Myocyte (in vitro differentiated cells): ENCODE data around the gene MRRF. TPM values are rescaled to one million over a fixed set of nuclear protein-coding genes. Genes with fewer than 3 reads are reported as not detected.
"Not testable (repeated sequence)": the region's sequence is repeated elsewhere in the genome, so short reads cannot be mapped to it uniquely, and the experiment has no call there.

Source experiments
- DNase-seq: peaks from one replicate; pipeline ENCODE4 v3.0.0-alpha.2; 2012; ENCODE audit warnings: low read depth
- total RNA-seq: library from RNA; depleted of rRNA; stranded (reverse); fragments of >200 nt; gene quantifications from 2 replicates; pipeline ENCODE4 v1.2.3, GENCODE V29; 2014

Gene MRRF
- total RNA-seq, 1 donor from 2014 or later = 36.6 TPM

DNA sequence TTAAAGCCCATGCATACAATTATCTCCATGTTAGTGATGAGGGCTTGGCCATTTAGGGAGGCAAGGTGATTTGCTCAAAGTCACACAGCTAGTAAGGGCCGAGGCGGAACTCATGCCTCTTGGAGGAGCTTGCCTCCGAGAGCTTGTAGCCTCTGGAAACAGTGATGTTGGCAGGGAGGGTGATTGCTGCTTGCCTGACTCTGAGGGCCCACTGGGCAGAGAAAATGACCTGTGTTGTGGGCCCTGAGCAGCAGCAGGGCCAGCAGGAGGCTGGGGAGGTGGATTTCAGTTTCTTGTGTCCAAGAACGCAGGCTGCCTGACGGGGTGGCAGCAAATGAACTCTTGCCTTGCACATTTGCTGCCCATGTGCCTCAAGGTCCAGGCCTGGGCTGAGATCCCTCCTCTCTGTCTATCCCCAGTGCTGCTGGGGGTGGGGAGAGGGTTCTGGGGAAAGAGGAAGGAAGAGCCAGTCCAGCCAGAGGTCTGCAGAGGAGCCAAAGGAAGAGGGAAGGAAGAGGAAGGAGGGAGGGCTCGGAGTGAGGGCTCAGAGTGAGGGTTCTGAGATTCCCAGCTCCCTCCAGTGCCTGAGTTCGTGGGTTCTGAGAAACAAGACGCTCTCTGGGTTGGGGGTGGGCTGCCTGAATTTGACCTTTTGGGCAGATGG is 90.0 kb downstream of the MRRF start:
- no peak for DNase-seq

DNA sequence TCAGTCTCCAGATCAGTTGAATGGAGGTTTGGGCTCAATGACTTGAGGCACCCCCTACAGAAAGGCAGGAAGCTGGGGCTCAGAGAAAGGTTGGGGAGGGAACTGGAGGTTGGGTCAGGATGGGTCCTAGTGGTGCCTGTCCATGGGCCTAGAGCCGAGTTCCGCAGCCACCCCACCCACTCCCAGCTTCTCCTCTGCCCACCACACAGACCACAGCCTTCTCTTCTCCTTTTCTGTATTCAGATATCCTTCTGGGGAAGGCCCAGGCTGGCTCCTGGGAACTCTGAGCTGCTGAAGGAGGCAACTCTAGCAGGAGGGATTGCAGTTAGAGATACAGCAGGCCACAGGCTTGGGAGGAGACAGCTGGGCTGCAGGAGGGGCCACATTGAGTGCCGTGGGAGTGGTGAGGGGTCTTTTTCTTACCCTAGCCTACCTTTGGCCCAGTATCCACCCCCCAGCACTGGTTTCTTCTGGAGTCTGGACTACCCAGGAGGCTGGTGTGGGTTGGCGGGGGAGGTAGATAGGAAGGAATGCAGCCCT is 90.7 kb downstream of the MRRF start:
- no peak for DNase-seq

DNA sequence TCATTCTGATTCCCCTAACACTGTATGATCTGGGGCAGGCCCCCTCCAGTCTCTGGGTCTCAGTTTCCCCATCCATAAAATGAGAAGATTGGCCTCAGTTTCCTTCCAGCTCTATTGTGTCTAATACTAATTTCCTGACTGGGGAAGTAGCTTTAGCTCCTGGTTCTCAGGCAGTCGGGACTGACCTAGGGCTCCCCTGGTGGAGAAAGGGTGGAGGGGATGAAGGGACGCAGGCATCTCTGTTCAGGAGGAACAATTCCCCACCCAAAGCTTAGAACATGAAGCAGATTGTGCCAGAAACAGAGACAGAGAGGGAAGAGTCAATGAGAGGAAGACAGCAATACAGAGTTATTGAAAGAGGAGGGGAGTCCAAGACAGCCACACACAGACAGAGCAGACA is 91.9 kb downstream of the MRRF start:
- DNase-seq = no peak

DNA sequence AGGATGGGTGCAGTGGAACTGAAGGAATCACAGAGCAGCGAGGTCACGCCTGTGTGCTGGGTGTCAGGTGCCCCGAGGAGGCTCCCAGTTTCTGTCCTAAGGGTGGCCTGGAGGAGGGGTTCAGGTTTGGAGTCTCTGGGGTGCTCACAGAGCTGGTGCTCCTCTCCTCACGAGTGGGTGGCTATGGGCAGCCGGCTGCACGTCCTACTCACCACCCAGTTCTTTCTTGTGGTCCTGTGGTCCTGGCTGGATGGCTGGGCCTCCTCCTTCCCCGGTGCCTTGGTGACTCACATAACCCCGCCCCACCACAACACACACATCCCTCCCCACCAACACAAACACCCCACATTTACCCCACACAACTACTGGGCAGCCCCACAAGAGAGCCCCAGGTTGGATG is 96.2 kb downstream of the MRRF start:
- no peak for DNase-seq

DNA sequence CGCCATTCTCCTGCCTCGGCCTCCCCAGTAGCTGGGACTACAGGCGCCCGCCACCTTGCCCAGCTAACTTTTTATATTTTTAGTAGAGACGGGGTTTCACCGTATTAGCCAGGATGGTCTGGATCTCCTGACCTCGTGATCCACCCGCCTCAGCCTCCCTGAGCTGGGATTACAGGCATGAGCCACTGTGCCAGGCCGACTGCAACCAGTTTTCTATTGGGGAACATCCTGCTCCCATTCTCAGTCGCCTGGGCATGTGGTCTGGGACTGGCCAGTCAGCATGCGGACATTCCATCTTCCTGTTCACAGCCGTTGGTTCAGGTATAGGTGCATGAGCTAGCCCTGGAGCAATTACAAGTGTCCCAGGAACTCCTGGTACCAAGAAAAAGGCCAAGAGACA is 98.4 kb downstream of the MRRF start:
- not testable (repeated sequence) for DNase-seq

DNA sequence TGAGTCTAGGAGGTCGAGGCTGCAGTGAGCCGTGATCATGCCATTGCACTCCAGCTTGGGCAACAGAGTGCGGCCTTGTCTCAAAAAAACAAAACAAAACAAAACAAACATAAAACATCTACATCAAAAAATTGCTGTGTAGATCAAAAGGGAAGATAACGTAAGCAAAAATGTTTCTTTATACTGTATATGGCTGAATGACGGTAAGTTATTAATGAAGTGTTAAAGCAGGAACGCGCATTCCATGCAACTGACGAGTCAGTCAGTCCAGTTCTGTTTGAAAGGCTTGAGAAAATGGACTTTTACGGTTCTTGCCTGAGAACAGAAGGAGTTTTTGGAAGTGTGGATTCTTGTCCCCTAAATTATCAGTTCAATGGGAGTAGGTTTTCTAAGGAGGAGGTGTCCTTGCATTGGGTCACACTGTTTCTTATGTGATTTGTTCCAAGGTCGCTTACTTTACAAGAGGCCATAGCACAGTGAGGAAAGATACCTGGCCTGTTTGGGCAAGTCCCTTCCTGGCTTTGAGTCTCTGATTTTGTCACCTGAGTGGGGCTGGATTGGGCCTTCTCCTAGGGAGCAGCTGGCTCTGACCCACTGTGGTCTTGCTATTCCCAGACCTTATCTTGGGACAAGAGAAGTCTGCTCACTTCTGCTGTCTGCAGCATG is 99.6 kb downstream of the MRRF start:
- DNase-seq = no peak

DNA sequence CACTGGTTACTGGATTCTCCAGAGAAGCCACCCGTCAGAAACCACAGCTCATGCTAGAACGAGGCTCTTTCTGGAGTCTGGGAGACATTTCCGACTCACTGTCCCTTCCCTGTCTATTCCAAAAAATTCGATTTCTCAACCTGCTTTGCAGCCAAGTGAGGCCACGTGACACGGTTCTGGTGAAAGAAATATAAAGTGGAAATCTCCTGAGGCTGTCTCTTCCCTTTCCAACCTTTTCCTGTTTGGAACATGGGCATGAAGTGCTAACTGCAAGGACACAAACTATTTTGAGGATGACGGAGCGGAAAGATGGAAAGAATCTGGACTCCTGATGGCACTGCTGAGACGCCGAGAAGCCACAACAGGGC is 100.1 kb downstream of the MRRF start:
- no peak for DNase-seq

DNA sequence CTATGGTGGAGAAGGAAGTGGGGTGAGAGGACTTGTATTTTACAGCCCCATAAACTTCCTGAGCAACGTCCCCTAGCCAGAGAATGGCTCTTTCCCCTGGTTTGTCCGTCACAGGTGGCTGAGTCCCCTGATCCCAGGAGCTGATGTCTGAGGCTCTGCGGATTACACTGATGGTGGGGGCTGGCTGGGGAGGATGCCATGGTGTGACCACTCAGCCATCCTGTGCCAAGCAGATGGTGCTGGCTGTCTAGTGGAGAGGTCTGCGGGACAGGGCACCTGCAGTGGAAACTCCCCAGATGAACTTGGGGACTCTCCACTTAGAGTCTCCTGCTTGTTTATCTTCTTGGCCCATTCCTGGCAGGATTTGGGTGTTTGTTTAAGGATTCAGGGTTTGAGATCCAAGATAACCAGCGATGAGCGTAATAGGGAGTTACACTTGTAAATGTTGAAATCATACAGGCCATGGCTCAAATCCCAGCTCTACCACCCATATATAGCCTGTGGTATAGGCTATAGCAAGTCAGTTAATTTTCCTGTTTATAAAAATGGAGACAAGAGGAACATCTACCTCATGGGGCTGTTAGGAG is 101.5 kb downstream of the MRRF start:
- DNase-seq = no peak

DNA sequence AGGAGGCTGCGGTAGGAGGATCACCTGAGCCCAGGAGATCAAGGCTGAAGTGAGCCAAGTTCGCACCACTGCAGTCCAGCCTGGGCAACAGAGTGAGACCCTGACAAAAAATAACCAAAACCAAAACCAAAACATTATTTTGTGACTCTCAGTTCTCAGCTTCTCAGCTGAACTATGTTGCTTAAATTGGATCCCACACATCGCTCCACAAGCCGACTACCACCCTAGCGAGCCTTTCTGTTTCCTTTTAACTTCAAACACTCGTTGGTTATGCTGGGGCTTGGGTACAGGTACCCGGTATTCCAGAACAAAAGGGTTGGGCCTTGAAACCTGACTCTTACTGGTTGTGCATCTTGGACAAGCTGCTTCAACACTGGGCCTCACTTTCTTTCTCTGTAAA is 102.4 kb downstream of the MRRF start:
- no peak for DNase-seq

DNA sequence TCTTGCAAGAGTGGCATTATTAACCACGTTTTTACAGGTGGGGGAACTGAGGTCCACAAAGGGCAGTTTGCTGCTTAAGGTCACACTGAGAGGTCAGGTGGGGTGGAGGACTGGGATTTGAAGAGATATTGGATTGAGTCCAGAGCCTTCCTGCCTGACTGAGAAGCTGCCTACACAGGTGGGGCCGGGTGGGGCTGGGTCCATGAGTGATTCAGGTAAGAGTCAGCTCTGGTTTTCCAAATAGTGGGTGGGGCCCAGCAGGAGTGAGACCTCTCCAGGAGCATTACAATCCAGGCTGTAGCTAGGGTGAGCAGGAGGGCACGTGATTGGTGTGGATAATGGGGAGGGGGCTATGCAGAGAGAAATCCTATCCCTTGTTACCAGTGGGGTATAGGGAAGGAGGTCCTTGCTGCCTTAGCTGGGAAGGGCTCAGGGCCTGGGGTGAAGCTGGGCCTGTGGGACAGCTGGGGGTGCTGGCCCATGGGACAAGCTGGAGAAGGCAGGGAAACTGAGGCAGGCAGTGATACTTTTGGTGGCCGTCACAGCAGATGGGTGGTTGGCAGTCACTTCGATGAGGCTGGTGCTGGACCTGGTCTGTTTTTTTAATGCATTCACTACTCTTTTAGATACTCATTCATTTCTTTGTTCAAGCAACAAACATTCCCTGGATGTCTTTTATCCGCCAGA is 103.2 kb downstream of the MRRF start:
- no peak for DNase-seq

DNA sequence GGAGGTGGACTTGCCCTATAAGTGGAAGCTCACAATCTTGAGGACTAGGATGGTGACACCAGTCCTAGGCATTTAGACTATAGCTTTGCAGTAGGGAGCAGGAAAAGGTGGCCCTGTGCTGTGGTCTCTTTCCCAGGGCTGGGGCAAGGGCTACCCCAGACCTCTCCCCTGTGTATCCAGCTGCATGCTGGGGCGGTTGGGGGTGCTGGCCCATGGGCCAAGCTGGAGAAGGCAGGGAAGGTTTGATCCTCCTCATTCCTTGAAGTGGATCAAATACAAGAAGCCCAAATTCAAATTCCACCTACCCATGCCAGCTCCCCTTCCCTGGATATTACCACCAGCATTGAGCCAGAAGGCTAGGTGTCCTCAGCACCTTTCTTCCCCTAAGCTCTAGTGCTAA is 104.0 kb downstream of the MRRF start:
- no peak for DNase-seq

DNA sequence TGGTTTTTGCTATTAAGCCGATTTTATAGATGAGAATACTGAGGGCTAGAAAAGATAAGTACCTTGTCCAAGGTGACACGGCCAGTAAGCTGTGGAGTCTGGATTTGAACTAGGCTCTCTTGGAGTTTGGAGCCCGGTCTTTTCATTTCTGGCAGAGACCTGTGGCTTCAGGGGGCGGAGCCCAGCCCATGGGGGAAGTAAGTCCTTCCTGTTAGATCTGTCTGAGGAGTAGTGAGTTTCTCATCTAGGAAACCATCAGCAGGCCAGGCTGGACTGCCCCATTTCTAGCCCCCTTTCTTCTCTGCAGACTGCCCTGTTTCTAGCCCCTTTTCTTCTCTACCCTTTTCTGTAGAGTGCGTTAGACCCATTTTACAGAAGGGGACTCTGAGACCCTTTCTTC is 105.6 kb downstream of the MRRF start:
- DNase-seq = no peak

DNA sequence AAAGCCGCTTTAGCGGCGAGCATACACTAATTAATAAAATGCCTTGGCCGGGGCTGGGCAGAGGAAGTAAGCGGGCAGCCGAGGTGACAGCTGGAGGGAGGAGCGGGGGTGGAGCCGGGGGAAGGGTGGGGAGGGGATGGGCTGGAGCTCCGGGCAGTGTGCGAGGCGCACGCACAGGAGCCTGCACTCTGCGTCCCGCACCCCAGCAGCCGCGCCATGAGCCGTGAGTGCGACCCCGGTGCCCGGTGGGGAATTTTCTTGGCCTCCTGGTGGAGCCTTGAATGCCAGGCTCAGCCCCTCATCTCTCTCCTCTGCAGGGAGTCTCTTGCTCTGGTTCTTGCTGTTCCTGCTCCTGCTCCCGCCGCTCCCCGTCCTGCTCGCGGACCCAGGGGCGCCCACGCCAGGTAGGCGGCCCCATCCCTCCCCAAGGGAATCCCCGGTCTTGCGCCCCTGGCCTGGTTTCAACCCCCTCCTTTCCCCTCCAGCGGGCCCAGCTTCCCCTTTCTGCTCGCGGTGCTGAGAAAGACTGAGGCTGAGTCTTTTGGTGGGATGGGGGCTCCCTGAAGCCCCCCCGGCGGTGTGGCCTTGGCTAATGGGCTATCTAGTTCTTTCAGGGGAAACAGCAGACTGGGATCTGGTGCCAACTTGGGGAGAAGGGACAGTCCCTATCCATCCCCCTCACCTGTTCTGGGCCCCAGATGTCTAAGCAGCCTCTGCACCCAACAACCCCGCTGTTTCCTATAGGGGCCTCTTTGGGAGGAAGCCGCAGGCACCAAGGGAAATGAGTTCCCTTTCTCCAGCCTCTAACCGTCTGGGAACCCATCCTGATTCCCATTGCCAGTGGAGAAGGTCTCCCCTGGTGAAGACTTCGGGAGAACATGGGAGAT is 106.4 kb downstream of the MRRF start, which contains the start of gene PTGS1:
Gene PTGS1, plus strand, starts transcription at position 156 of the 887 bp plus-strand sequence. Its CDS starts 61 bp downstream, at position 217.
- DNase-seq = peak; percentile 64

DNA sequence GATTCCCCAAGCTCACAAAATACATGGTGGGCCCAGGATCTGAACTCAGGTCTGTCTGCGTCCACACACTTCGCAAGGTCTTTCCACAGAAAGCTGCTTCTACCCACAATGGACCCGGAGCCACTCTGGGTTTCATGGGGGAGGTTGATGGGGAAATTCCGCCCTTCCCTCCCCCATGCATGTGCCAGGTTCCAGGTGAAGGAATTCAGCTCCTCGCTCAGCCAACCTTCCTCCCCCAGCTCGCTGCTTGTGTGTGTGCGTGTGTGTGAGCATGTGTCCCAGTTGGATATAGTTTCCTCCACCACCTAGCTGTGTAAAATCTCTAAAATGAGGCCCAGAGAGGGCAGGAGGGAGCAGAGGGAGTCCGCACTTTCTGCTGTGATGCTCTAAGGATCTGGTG is 107.2 kb downstream of the MRRF start:
- DNase-seq = no peak

DNA sequence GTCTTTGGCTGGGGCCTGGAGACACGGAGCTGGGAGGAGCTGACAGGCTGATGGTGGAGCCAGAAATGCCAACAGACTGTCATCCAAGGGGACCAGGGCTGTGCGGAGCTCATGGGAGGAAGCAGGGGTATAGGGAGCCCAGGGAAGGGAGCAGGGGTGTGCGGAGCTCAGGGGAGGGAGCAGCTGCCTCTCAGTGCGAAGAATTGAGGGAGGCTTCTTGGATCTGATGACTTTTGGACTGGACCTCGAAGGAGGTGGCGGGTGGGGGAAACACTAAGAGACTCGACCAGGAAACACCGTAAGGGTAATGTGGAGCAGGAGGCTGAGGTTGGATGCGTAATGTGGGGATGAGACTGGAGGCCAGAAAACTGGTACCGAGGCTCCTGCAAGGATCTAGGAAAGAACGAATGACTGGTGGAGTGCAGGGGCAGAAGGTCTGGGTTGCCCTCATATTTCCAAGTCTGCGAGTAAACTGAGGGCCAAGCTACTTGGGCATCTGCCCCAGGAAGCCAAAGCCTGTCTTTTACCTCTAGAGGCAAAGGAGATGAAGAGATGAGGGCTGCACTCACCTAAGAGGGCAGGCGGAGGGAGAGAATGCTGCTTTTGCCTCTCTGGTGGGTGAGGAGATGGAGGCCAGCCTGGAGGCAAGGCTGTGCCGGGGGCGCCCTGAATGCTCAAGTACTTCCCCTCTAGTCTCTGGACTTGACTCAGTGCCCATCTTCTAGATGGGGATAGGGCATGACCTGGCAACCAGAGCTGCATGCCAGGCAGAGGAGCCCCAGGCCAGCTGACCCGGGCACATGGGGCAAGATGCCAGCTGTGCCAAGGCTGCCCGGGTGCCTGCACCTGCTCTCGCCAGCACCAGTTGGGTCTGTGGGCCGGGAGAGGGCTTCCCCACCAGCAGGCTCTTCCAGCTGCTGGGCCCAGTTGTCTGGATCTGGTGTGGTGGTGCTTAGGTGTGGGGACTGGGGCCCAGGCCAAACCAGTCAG is 108.5 kb downstream of the MRRF start:
- peak; percentile 84 for DNase-seq

DNA sequence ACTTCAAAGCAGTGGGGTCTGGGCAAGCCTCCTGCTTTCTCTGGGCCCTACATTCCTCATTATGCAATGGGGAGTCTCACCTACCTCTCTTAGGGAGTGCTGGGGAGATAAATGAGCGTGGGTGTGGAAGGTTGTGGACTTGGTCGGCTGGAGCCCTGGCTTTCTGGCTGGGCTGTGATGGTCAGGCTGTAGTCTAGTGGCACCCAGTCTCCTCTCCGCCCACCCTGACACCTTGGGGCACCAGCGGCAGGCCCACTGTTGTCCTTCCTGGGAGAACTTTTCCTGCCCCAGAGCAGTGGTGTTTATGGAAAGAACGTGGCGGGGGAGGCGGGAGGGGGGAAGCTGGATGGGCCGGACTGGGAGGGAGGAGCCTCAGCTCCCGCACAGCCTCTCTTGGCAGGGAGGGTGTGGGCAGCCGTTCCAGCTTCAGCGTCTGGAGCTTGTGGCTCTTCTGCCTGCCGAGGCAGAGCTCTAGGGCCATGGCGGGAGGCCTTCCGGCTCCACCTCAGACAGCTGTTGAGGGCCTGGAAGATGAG is 110.3 kb downstream of the MRRF start:
- no peak for DNase-seq

DNA sequence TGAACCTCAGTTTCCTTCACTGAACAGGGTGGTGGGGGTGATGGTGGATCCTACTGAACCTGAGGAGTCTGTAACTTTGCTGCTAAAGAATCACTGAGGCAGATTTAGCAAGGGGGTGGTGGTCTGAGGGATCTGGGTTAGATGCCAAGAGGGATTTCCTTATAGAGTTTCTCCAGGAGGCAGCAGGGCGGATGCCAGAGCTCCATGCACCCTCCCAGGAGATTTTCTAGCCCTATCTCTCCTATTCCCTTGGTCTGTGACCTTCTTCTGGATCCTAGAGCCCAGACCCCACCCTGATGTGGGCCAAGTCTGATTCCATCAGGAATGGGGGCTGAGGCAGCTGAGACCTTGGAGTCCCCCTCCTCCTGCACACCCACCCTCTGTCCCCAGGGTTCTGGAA is 112.1 kb downstream of the MRRF start:
- DNase-seq = no peak

DNA sequence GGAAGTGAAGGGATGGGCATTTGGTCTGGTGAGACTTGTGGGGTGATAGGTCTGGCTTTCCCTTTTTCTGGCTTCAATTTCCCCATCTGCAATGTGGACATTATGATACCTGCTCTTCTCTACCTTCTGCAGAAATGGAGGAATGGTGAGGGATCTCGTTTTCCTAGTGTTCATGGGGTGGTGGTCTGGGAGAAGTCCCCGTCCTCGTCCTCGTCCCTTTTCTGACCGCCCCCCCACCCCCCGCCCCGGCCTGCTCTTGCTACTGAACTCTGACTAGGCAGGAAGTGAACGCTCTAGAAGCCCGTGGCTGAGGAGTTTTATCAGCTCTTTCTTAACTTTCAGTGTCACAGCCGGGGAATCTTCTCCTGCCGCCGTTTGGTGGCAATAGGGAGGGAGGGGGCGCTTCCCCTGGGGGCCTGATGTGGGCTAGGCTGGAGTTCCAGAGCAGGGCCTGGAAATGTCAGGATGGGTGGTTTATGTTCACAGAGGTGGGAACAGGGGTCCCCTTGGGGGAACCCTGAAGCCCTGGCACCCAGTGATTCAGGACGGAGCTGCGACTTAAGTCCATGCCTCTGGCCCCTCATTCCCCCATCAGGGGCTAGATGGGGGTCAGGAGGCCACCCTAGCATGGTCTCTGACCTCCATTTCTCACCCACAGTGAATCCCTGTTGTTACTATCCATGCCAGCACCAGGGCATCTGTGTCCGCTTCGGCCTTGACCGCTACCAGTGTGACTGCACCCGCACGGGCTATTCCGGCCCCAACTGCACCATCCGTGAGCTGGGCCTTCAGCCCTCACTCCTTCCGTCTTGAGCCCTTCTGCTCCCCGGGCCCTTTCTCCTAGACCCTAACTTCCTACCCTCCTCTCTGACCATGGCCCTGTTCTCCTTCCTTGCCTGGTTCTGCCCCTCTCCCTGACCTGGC is 112.8 kb downstream of the MRRF start:
- no peak for DNase-seq
